Small intestine (tissue), 16 donors: Measurements from ENCODE around the gene OR5F1. TPM values are rescaled to one million over a fixed set of nuclear protein-coding genes. Genes with fewer than 3 reads are reported as not detected.

ENCODE experiments used
- DNase-seq, 2 donors: peaks; one replicate each; pipeline versions ENCODE4 v3.0.0 to v3.0.0-alpha.2; 2013
- FAIRE-seq: peaks from 2 replicates; lab custom pipeline; 2012; peaks lifted over from hg19 to GRCh38; lab: Jason Lieb, UNC
- H3K27ac ChIP-seq, 3 donors: one replicate each; pipeline ENCODE4 v1.5.1; 2013; ENCODE audit warnings: low read length in 2 of 3, mild to moderate bottlenecking in 2 of 3, control low read depth in 1 of 3, inconsistent platforms in 1 of 3, low read depth in 1 of 3, moderate library complexity in 1 of 3
- H3K27me3 ChIP-seq, 3 donors: one replicate each; pipeline ENCODE4 v1.6.1; 2013; ENCODE audit warnings: low read length in 3 of 3, inconsistent platforms in 1 of 3; ENCODE audit not compliant: control insufficient read depth in 3 of 3, insufficient read depth in 3 of 3
- H3K36me3 ChIP-seq, 3 donors: one replicate each; pipeline ENCODE4 v1.6.1; 2013; ENCODE audit warnings: low read length in 3 of 3, inconsistent platforms in 1 of 3, low read depth in 1 of 3, mild to moderate bottlenecking in 1 of 3, moderate library complexity in 1 of 3; ENCODE audit not compliant: control insufficient read depth in 3 of 3, insufficient read depth in 2 of 3
- H3K4me1 ChIP-seq, 3 donors: one replicate each; pipeline ENCODE4 v1.6.1; 2013; ENCODE audit warnings: low read length in 2 of 3, inconsistent platforms in 1 of 3, low read depth in 1 of 3, mild to moderate bottlenecking in 1 of 3, moderate library complexity in 1 of 3; ENCODE audit not compliant: control insufficient read depth in 3 of 3, insufficient read depth in 2 of 3
- H3K4me3 ChIP-seq, 3 donors: one replicate each; pipeline ENCODE4 v1.5.1; 2013; ENCODE audit warnings: low read length in 3 of 3, control low read depth in 1 of 3, inconsistent platforms in 1 of 3, low read depth in 1 of 3, mild to moderate bottlenecking in 1 of 3, moderate library complexity in 1 of 3
- H3K9me3 ChIP-seq, 2 donors: one replicate each; pipeline ENCODE4 v1.6.1; 2013; ENCODE audit warnings: low read depth in 1 of 2, low read length in 1 of 2; ENCODE audit not compliant: control insufficient read depth in 2 of 2, insufficient read depth in 1 of 2
- WGBS, 3 donors: extraction: QIAGEN DNeasy Blood & Tissue Kit; methylation state at CpG; one replicate each; pipeline ENCODE4 v1.1.7; 2013; 5-methylcytosine and 5-hydroxymethylcytosine counted together
- long read RNA-seq, 10 donors: transcript quantifications; one replicate each; lab custom pipeline, GENCODE V29; 2026
- polyA plus RNA-seq, 4 donors: library from polyadenylated mRNA; stranded (reverse) in 3 of 4; unstranded in 1 of 4; fragments of 200-250 nt in 3 of 4; fragments of 120-200 nt in 1 of 4; gene quantifications; one replicate each; pipeline versions ENCODE4 v1.2.1 to v1.2.3, GENCODE V29; 2013
- donor health status: healthy with polysubstance abuse.
- donor health status: control.
- donor health status: control.
- donor health status: Bipolar disorder and iron deficiency.
- donor health status: healthy.

Gene OR5F1
- polyA plus RNA-seq: not detected
- long read RNA-seq, donor 1: 0 reads
- long read RNA-seq, donor 2: 0 reads
- long read RNA-seq, donor 3: 0 reads
- long read RNA-seq, donor 4: 0 reads
- long read RNA-seq, donor 5: 0 reads
- long read RNA-seq, donor 6: 0 reads
- long read RNA-seq, donor 7: 0 reads
- long read RNA-seq, donor 8: 0 reads
- long read RNA-seq, donor 9: 0 reads
- long read RNA-seq, donor 10: 0 reads

- no peaks in the 10 kb centered on the region for H3K9me3 ChIP-seq
- no peaks in the 10 kb centered on the region for H3K36me3 ChIP-seq
- H3K27me3 ChIP-seq: no peaks in the 10 kb centered on the region
- no peak within 1 kb of the TSS for H3K4me3 ChIP-seq
- FAIRE-seq (no peak), DNase-seq (no peak)
- WGBS, 3 donors: 52 to 71% (median 57%) methylated on average over 2 of the region's 2 CpGs
- H3K27ac ChIP-seq: no peak within 1 kb of the TSS
- no peaks in the 10 kb centered on the region for H3K4me1 ChIP-seq
Observed at GRCh38 chr11:55994525-55994924, at the start of gene OR5F1. Gene OR5F1 (minus strand): TSS chr11:55994625. CDS start chr11:55994625, 0 bp downstream.

GRCh38 chr11:56027354-56027753 is 32.9 kb upstream of the OR5F1 start, which contains the start of gene OR5AS1:
Gene OR5AS1 (plus strand): TSS chr11:56027654. CDS start chr11:56030419, 2,765 bp downstream.
- H3K9me3 ChIP-seq: no peaks in the 10 kb centered on the region
- H3K27ac ChIP-seq: no peak within 1 kb of the TSS
- H3K4me1 ChIP-seq: no peaks in the 10 kb centered on the region
- no peaks in the 10 kb centered on the region for H3K36me3 ChIP-seq
- H3K27me3 ChIP-seq: no peaks in the 10 kb centered on the region
- DNase-seq: no peak
- no peak for FAIRE-seq
- no peak within 1 kb of the TSS for H3K4me3 ChIP-seq

- no peak overlapping the region for H3K27ac ChIP-seq
- no peak for DNase-seq
- no peaks in the 10 kb centered on the region for H3K4me1 ChIP-seq
- H3K27me3 ChIP-seq: no peaks in the 10 kb centered on the region
- FAIRE-seq: no peak
- WGBS, 3 donors: 14 to 54% (median 34%) methylated on average over 2 of the region's 2 CpGs
- no peaks in the 10 kb centered on the region for H3K36me3 ChIP-seq
- H3K9me3 ChIP-seq: peaks cover 0 to 3% of the 10 kb centered on the region in 2 donors
- H3K4me3 ChIP-seq: no peak overlapping the region
Observed at GRCh38 chr11:56013805-56014204, 19.4 kb upstream of the OR5F1 start.

DNA sequence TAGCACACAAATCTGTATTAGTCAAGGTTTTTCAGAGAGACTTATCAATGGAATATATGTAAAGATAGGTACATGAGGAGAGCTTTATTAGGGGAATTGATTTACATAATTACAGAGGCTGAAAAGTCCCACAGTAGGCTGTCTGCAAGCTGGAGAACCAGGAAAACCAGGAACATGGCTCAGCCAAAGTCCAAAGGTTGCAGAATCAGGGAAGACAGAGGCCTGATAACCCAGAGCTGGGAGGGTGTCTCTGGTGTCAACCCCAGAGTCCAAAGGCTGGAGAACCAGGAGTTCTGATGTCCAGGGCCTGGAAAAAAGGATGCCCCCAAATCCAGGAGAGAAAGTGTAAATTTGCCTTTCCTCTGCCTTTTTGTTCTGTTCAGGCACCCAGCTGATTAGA is 16.3 kb upstream of the OR5F1 start:
- FAIRE-seq: no peak
- H3K4me3 ChIP-seq: no peak overlapping the region

DNA sequence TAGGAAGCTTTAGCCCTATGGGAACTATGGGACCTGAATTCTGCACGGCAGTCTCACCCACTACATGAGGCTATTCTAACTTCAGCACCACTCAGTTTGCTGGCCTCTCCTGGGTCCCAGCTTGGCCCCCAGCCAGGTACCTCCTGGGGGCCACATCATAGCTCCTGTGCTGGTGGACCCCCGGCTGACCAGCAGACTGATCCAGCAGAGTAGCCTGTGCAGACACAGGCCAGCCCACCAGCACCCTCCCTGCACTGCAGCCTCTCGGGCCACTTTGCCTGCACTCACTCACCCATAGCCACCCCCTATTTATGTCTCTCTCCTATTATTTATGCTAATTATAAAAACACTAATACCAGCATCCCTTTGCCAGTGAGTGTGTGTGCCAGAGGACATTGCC is 23.5 kb downstream of the OR5F1 start:
- H3K4me1 ChIP-seq: no peaks in the 10 kb centered on the region
- H3K27me3 ChIP-seq: no peaks in the 10 kb centered on the region
- H3K27ac ChIP-seq: no peak overlapping the region
- H3K4me3 ChIP-seq: no peak overlapping the region
- H3K36me3 ChIP-seq: no peaks in the 10 kb centered on the region
- FAIRE-seq (no peak), DNase-seq (no peak)
- peaks cover 2 to 8% of the 10 kb centered on the region in 2 donors for H3K9me3 ChIP-seq
- WGBS, 3 donors: 81 to 89% (median 86%) methylated on average over 3 of the region's 3 CpGs

More for the DNA sequence above, 16.3 kb upstream of the OR5F1 start:
- Histone ChIP-seq H3K36me3 (no peaks in the 10 kb centered on the region), H3K27me3 (no peaks in the 10 kb centered on the region), H3K27ac (no peak overlapping the region), H3K9me3 (peaks cover 0 to 3% of the 10 kb centered on the region in 2 donors), H3K4me1 (no peaks in the 10 kb centered on the region)
- DNase-seq: peak in 1 of 2 donors; percentile 32

DNA sequence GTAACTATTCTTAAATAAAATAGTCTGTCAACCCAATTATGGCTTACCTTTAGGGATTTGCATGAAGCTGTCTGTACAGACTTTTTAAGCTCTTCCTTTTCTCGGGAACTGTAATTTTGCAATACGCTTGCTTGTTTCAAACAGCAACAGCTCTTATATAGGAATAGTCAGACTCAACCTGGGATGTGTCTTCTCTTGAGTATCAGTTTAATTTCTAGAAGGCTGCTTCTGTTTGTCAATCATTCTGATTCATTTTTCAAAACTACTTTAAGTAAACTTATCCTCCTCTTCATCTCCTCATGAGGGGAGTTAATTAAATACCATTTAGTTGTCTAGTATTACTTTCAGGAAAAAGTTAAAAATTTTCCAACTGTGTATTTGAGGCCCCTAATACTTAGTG is 24.6 kb downstream of the OR5F1 start, which contains the start of gene OR10AG1:
Gene OR10AG1 (minus strand): TSS at position 101 of the 400 bp plus-strand sequence. CDS start 38 bp downstream, at position 63.
- H3K27ac ChIP-seq: no peak within 1 kb of the TSS
- H3K27me3 ChIP-seq: no peaks in the 10 kb centered on the region
- DNase-seq (no peak), FAIRE-seq (no peak)
- WGBS, 3 donors: 86 to 89% (median 87%) methylated on average over 2 of the region's 2 CpGs
- H3K4me1 ChIP-seq: no peaks in the 10 kb centered on the region
- peaks cover 2 to 8% of the 10 kb centered on the region in 2 donors for H3K9me3 ChIP-seq
- H3K4me3 ChIP-seq: no peak within 1 kb of the TSS
- H3K36me3 ChIP-seq: no peaks in the 10 kb centered on the region

DNA sequence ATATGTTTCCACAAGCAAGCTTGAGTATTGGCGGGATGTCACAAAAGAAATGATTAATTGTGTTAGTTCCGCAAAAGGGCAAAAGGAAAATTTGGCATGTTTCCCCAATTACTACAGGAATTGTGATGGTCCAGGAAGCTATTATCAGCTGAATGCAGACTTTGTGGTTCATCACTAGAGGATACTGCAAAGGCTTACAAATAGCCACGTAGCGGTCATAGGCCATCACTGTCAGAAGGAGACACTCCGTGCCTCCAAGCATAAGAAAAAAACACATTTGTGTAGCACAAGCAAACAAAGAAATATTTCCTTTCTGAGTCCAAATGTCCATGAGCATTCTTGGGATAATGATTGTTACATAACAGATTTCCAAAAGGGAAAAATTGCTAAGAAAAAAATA is 26.5 kb downstream of the OR5F1 start:
- no peak overlapping the region for H3K4me3 ChIP-seq
- H3K27me3 ChIP-seq: no peaks in the 10 kb centered on the region
- H3K36me3 ChIP-seq: no peaks in the 10 kb centered on the region
- DNase-seq (no peak), FAIRE-seq (no peak)
- WGBS, 3 donors: 86 to 87% (median 86%) methylated on average over 5 of the region's 5 CpGs
- peaks cover 3 to 8% of the 10 kb centered on the region in 2 donors for H3K9me3 ChIP-seq
- no peaks in the 10 kb centered on the region for H3K4me1 ChIP-seq
- no peak overlapping the region for H3K27ac ChIP-seq

DNA sequence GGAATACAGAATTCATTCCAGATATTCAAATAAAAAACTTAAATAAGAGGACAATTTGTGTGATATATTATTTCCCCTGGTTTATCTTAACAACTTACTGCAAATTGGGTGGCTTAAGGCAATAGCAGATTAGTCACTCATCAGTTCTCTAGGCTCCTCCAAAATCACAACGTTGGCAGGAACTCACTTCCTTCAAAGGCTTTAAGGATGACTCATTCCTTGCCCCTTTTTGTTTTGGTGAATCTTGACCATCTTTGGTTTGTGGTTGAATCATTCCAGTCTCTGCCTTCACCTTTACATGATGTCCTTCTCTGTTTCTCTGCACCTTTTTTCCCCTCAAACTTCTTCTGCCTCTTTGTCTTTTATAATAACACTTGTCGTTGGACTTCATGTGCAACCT is 28.0 kb downstream of the OR5F1 start:
- 69 to 72% (median 70%) methylated on average over 2 of the region's 2 CpGs for WGBS, 3 donors
- DNase-seq (no peak), FAIRE-seq (no peak)
- no peaks in the 10 kb centered on the region for H3K4me1 ChIP-seq
- no peaks in the 10 kb centered on the region for H3K27me3 ChIP-seq
- H3K9me3 ChIP-seq: peaks cover 3 to 8% of the 10 kb centered on the region in 2 donors
- no peak overlapping the region for H3K27ac ChIP-seq
- no peak overlapping the region for H3K4me3 ChIP-seq
- no peaks in the 10 kb centered on the region for H3K36me3 ChIP-seq

GRCh38 chr11:55956521-55956920 is 37.9 kb downstream of the OR5F1 start:
- Histone ChIP-seq H3K4me3 (no peak overlapping the region), H3K9me3 (peaks cover 0 to 6% of the 10 kb centered on the region in 2 donors), H3K4me1 (no peaks in the 10 kb centered on the region), H3K27ac (no peak overlapping the region), H3K27me3 (no peaks in the 10 kb centered on the region), H3K36me3 (no peaks in the 10 kb centered on the region)
- 24 to 59% (median 32%) methylated on average over 4 of the region's 4 CpGs for WGBS, 3 donors
- FAIRE-seq (no peak), DNase-seq (peak in 1 of 2 donors; percentile 9)
